ENCODE data around the gene PHYH.
A peak's percentile ranks its signal among the peaks of the same experiment; 100 is the strongest.
"Not testable (repeated sequence)": the region's sequence is repeated elsewhere in the genome, so short reads cannot be mapped to it uniquely, and the experiment has no call there.

The PHYH gene

DNA sequence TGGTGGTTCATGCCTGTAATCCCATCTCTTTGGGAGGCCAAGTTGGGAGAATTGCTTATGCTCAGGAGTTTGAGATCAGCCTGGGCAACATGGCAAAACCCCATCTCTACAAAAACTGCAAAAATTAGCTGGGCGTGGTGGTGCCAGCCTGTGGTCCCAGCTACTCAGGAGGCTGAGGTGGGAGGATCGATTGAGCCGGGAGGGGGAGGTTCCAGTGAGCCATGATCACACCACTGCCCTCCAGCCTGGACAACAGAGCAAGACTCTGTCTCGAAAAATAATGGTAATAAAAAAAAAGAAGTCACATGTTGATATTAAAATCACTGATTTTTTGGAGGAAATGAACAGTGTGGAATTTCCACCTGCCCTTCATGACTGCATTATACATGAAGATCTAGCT is 15.8 kb downstream of the PHYH start:
- Mint-ChIP-seq H3K27me3 (no peaks in the 10 kb centered on the region), H3K9me3 (no peaks in the 10 kb centered on the region), H3K4me1 (peaks cover 8% of the 10 kb centered on the region), H3K36me3 (ENCODE audit: insufficient read depth) (peaks cover 8% of the 10 kb centered on the region), H3K27ac (ENCODE audit: low read depth) (no peak overlapping the region), H3K4me3 (no peak overlapping the region)
- ATAC-seq (replicated peaks; ENCODE audit: extremely low read depth, poor library complexity, severe bottlenecking), result no peak
- no peak for DNase-seq (ENCODE audit: low spot score in 2 of 2)

DNA sequence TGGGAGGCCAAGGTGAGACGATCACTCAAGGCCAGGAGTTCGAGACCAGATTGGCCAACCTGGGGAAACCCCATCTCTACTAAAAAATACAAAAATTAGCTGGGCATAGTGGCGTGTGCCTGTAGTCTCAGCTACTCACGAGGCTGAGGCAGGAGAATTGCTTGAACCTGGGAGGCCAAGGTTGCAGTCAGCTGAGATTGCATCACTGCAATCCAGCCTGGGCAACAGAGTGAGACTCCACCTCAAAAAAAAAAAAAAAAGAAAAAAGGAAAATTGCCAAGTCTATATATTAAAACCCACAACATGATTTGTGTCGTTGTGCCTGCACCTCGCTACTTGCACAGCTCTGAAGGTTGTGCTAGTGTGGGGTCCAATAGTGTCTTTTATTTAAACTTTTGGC is 17.5 kb downstream of the PHYH start:
- peaks cover 10% of the 10 kb centered on the region for H3K36me3 Mint-ChIP-seq (ENCODE audit: insufficient read depth)
- H3K27ac Mint-ChIP-seq (ENCODE audit: low read depth); H3K4me1 Mint-ChIP-seq; ATAC-seq (replicated peaks; ENCODE audit: extremely low read depth, poor library complexity, severe bottlenecking); DNase-seq (ENCODE audit: low spot score in 2 of 2); H3K9me3 Mint-ChIP-seq; H3K4me3 Mint-ChIP-seq; H3K27me3 Mint-ChIP-seq: not testable (repeated sequence)

DNA sequence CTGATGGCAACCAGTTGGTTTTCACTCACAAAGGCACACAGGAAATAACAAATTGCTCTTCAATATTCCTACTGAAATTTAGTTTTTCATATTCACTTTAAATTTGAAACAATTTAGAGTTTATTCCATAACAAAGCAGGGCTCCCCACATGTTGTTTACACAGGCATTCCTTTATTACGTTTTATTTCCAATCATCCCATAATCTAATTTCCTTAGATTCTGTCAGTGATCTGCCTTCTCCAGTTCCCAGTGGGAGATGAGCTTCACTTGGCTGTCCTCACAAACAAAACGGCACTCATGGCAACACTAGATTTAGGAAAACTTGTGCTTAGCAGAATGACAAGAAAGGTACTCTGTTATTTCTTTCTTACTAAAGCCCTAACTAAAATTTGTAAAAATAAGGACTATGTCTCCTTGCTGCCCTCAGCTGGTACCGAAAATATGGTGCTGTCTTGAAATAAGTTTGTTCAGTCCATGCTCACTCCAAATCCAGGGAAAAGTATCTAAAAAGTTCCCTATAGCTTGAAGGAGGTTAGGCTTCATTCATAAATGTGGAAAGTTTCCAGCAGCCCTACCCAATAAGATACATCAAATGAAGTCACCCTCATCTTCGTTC is 23.0 kb downstream of the PHYH start:
- Mint-ChIP-seq H3K4me3 (no peak overlapping the region), H3K36me3 (ENCODE audit: insufficient read depth) (peaks cover 10% of the 10 kb centered on the region), H3K9me3 (no peaks in the 10 kb centered on the region), H3K27me3 (no peaks in the 10 kb centered on the region), H3K27ac (ENCODE audit: low read depth) (no peak overlapping the region), H3K4me1 (peaks cover 1% of the 10 kb centered on the region)
- no peak for DNase-seq (ENCODE audit: low spot score in 2 of 2)
- ATAC-seq (replicated peaks; ENCODE audit: extremely low read depth, poor library complexity, severe bottlenecking), result no peak

DNA sequence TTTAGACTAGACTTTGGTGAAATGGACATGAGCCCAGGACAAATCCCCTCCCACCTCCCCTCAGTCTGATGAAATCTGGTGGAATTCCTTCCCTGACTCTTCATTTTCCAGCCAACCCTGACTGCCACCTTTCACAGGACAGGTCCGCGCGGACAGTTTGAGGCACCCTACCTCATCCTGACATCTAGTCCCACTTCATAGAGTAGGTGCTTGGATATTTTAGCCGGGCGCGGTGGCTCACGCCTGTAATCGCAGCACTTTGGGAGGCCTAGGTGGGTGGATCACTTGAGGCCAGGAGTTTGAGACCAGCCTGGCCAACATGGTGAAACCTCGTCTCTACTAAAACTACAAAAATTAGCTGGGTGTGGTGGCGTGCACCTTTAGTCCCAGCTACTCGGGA is 23.7 kb downstream of the PHYH start:
- not testable (repeated sequence) for DNase-seq (ENCODE audit: low spot score in 2 of 2); H3K9me3 Mint-ChIP-seq; ATAC-seq (replicated peaks; ENCODE audit: extremely low read depth, poor library complexity, severe bottlenecking); H3K27ac Mint-ChIP-seq (ENCODE audit: low read depth); H3K4me3 Mint-ChIP-seq; H3K27me3 Mint-ChIP-seq; H3K4me1 Mint-ChIP-seq
- H3K36me3 Mint-ChIP-seq (ENCODE audit: insufficient read depth), result peaks cover 10% of the 10 kb centered on the region

DNA sequence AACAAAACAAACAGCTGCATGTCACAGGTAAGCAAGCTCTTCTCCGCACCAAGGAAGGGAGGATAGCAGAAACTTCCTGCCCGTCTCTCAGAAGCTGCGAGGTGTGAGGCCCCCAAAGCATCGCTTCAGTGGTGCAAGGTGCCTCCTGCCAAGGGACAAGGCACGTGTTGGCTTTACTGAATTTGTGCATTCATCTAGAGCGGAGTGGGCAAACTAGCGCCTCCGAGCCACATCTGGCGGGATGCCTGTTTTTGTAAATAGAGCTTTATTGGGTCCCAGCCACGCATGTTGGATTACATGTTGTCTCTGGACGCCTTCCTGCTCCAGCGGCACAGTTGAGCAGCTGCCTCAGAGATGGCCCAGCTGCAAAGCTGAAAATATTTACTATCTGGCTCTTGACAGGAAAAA is 27.7 kb downstream of the PHYH start:
- no peaks in the 10 kb centered on the region for H3K9me3 Mint-ChIP-seq
- H3K27me3 Mint-ChIP-seq, result no peaks in the 10 kb centered on the region
- DNase-seq (ENCODE audit: low spot score in 2 of 2), result no peak
- no peaks in the 10 kb centered on the region for H3K36me3 Mint-ChIP-seq (ENCODE audit: insufficient read depth)
- peaks cover 9% of the 10 kb centered on the region for H3K4me1 Mint-ChIP-seq
- H3K4me3 Mint-ChIP-seq, result no peak overlapping the region
- ATAC-seq (replicated peaks; ENCODE audit: extremely low read depth, poor library complexity, severe bottlenecking), result no peak
- peak overlapping the region; percentile 69 for H3K27ac Mint-ChIP-seq (ENCODE audit: low read depth)

DNA sequence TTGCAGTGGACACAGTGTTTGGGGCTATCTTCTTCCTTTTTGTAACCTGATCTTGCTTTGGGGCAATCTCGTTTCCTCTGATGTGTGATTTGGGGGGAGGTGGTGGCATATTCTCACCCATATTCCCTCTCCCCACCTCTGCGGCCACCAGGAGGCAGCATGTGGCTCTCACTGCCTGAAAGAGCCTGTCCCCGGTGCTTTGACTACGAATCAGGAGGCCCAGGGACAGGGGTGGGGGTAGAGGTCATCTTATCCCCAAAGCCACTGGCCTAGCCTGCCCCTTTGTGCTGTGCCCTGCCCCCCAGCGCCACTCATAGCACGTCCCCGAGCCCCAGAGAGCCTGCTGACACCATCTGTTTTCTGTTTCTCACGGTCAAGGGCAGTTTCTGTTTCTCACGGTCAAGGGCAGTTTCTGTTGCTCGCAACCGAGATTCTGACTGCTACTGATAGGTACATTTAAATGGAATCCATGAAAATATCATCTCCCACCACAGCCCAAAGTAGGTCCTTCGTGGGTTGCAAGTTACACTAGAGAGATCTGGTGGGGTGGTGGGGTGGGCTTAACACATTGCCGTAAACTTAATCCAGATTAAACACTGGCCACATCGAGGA is 28.2 kb downstream of the PHYH start:
- ATAC-seq (replicated peaks; ENCODE audit: extremely low read depth, poor library complexity, severe bottlenecking), result peak; percentile 77
- Mint-ChIP-seq H3K36me3 (ENCODE audit: insufficient read depth) (no peaks in the 10 kb centered on the region), H3K27ac (ENCODE audit: low read depth) (peak overlapping the region; percentile 69), H3K4me3 (peak overlapping the region; percentile 51), H3K27me3 (no peaks in the 10 kb centered on the region), H3K9me3 (no peaks in the 10 kb centered on the region), H3K4me1 (peaks cover 9% of the 10 kb centered on the region)
- peak; percentile 31 to 46 for DNase-seq (ENCODE audit: low spot score in 2 of 2)

DNA sequence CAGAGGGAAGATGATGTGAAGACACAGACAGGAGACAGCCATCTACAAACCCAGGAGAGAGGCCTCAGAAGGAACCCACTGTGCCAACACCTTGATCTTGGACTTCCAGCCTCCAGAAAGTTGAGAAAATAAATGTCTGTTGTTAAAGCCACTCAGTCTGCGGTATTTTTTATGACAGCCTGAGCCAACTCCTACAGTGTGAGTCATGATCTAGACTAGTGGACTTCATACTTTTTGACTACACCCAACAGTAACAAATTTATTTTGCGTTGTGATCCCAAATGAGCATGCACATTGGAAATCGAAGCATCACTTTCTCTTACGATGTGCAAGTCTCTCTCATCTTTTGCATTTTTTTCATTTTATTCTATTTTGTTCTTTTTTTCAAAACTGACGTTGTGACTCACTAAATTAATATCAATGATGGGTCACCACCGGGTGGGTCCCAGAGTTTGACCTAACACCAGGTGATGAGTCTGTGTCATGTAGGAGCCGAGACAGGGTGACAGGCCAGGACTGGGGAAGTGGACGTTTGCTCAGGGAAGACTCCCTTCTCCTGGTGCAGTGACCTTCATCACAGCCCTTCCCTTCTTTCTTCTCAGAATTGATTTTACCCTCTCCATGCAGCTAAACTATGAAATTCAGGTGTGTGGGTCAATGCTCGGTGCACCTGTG is 28.9 kb downstream of the PHYH start:
- H3K27me3 Mint-ChIP-seq, result peaks cover 5% of the 10 kb centered on the region
- no peaks in the 10 kb centered on the region for H3K36me3 Mint-ChIP-seq (ENCODE audit: insufficient read depth)
- ATAC-seq (replicated peaks; ENCODE audit: extremely low read depth, poor library complexity, severe bottlenecking) (no peak), DNase-seq (ENCODE audit: low spot score in 2 of 2) (no peak)
- H3K27ac Mint-ChIP-seq (ENCODE audit: low read depth), result peak overlapping the region; percentile 69
- H3K4me1 Mint-ChIP-seq, result peaks cover 9% of the 10 kb centered on the region
- no peak overlapping the region for H3K4me3 Mint-ChIP-seq
- H3K9me3 Mint-ChIP-seq, result no peaks in the 10 kb centered on the region

DNA sequence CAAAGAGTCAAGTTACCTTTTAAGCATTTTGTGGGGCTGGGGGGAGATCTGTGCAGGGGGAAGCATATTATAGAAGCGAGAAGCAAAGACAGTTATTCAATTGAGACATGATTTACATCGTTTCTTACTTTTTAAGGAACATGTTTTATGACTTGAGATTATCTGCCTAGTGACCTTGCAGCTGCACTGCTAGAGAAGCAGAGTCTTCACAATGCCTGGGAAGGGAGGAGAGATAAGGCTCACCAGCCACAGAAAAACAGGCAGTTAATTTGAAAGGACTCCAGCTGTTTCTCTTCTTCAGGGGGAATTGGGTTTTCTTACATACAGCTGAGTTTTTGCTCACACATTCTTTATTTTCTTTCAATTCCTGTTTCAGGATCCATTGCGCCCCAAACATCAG is 31.0 kb downstream of the PHYH start:
- H3K27me3 Mint-ChIP-seq, result peaks cover 27% of the 10 kb centered on the region
- H3K36me3 Mint-ChIP-seq (ENCODE audit: insufficient read depth), result no peaks in the 10 kb centered on the region
- H3K9me3 Mint-ChIP-seq, result no peaks in the 10 kb centered on the region
- ATAC-seq (replicated peaks; ENCODE audit: extremely low read depth, poor library complexity, severe bottlenecking) (no peak), DNase-seq (ENCODE audit: low spot score in 2 of 2) (no peak)
- H3K27ac Mint-ChIP-seq (ENCODE audit: low read depth), result no peak overlapping the region
- peaks cover 9% of the 10 kb centered on the region for H3K4me1 Mint-ChIP-seq
- H3K4me3 Mint-ChIP-seq, result no peak overlapping the region

DNA sequence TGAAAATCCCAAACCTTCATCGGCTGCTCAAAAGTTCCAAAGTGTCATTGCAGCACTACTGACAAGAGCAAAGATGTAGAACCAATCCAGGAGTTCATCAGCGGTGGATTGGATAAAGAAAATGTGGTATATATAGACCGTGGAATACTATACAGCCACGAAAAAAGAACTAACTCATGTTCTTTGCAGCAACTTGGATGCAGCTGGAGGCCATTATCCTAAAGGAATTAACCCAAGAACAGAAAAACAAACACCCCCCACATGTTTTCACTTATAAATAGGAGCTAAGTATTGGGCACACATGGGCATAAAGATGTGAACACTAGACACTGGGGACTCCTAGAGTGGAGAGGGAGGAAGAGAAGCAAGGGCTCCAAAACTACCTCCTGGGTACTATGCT is 31.6 kb downstream of the PHYH start:
- Mint-ChIP-seq H3K36me3 (ENCODE audit: insufficient read depth) (no peaks in the 10 kb centered on the region), H3K4me3 (no peak overlapping the region), H3K4me1 (peaks cover 9% of the 10 kb centered on the region), H3K27me3 (peaks cover 32% of the 10 kb centered on the region), H3K27ac (ENCODE audit: low read depth) (no peak overlapping the region), H3K9me3 (no peaks in the 10 kb centered on the region)
- no peak for DNase-seq (ENCODE audit: low spot score in 2 of 2)
- no peak for ATAC-seq (replicated peaks; ENCODE audit: extremely low read depth, poor library complexity, severe bottlenecking)

DNA sequence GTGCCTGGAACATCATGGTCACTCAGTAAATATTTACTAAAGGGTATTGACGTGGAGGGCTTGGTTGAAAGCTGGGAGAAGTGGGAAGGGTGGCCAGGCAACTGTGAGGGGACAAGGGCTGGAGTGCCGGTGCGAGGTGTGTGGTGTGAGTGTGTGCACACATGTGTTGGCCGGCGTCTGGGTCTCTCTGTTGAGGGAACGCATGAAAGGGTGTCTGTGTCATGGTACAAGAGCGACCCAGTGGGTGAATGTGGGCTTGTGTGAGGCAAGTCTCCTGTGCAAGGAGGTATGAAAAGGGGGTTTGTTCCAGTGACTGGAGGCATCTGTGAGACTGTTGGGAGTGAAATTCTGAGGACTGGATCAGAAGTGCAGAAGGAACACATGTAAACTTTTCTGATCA is 36.3 kb downstream of the PHYH start:
- no peaks in the 10 kb centered on the region for H3K36me3 Mint-ChIP-seq (ENCODE audit: insufficient read depth)
- H3K4me1 Mint-ChIP-seq, result no peaks in the 10 kb centered on the region
- H3K9me3 Mint-ChIP-seq, result no peaks in the 10 kb centered on the region
- ATAC-seq (replicated peaks; ENCODE audit: extremely low read depth, poor library complexity, severe bottlenecking) (no peak), DNase-seq (ENCODE audit: low spot score in 2 of 2) (no peak)
- peaks cover 50% of the 10 kb centered on the region for H3K27me3 Mint-ChIP-seq
- no peak overlapping the region for H3K27ac Mint-ChIP-seq (ENCODE audit: low read depth)
- H3K4me3 Mint-ChIP-seq, result no peak overlapping the region

DNA sequence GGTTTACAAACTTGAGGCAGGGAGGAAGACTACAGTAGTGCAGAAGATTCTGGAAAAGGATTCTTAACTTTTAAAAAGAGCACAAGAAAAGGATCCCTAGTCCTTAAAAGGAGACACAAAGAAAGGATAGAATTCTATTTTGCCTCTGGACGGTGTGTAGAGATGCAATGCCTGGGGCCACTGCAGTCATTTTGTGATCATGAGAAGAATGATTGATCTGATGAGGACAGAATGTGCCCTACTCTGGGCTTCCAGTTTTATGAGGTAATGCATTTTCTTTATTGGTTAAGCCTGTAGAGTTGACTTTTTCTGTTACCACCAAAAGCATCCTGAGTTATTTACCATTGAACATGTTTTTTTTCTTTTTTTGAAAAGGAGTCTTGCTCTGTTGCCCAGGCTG is 37.4 kb downstream of the PHYH start:
- no peak for ATAC-seq (replicated peaks; ENCODE audit: extremely low read depth, poor library complexity, severe bottlenecking)
- peaks cover 58% of the 10 kb centered on the region for H3K27me3 Mint-ChIP-seq
- no peaks in the 10 kb centered on the region for H3K36me3 Mint-ChIP-seq (ENCODE audit: insufficient read depth)
- H3K27ac Mint-ChIP-seq (ENCODE audit: low read depth), result no peak overlapping the region
- H3K4me3 Mint-ChIP-seq, result no peak overlapping the region
- DNase-seq (ENCODE audit: low spot score in 2 of 2), result no peak
- no peaks in the 10 kb centered on the region for H3K9me3 Mint-ChIP-seq
- no peaks in the 10 kb centered on the region for H3K4me1 Mint-ChIP-seq

DNA sequence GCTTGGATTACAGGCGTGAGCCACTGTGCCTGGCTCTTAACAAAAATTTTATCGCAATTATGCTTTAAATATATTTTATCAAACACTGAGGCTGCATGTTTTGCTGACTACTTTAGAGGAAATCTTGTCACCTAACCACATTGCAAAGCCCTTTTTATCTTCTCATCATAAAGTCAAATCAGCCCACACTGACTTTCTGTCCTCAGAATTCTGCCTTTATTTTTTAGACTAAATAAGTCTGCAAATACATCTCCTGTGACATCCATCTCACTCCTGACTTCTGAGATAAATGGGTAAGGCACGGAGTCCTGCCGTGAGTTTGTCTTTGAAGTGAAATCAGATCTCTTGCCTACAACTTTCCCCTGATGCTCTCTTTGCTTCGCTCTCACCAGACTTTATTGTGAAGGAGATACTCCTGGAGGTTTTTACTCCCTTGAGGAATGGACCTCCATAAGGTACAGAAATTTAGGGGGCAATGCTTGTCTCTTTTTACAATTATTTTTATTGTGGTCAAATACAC is 42.2 kb downstream of the PHYH start:
- Mint-ChIP-seq H3K27me3 (peaks cover 31% of the 10 kb centered on the region), H3K4me3 (no peak overlapping the region), H3K9me3 (no peaks in the 10 kb centered on the region), H3K4me1 (no peaks in the 10 kb centered on the region), H3K27ac (ENCODE audit: low read depth) (no peak overlapping the region), H3K36me3 (ENCODE audit: insufficient read depth) (no peaks in the 10 kb centered on the region)
- DNase-seq (ENCODE audit: low spot score in 2 of 2) (no peak), ATAC-seq (replicated peaks; ENCODE audit: extremely low read depth, poor library complexity, severe bottlenecking) (no peak)

DNA sequence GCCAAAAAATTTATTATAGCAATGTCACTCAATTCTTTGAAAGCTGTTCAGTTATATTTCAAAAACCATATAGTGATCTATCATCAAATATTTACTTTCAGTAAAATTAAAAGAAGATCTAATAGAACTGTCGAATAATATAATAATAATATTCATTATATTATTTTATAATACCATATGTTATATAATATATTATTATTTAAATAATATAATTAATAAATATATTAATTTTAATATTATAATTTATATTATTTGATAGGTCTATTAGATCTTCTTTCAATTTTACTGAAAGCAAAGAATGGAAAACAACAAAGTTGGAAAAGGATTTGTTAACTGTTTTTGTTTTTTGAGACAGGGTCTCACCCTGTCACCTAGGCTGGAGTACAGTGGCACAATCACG is 43.2 kb downstream of the PHYH start:
- no peaks in the 10 kb centered on the region for H3K36me3 Mint-ChIP-seq (ENCODE audit: insufficient read depth)
- no peaks in the 10 kb centered on the region for H3K9me3 Mint-ChIP-seq
- no peaks in the 10 kb centered on the region for H3K4me1 Mint-ChIP-seq
- ATAC-seq (replicated peaks; ENCODE audit: extremely low read depth, poor library complexity, severe bottlenecking) (no peak), DNase-seq (ENCODE audit: low spot score in 2 of 2) (no peak)
- no peak overlapping the region for H3K27ac Mint-ChIP-seq (ENCODE audit: low read depth)
- peaks cover 23% of the 10 kb centered on the region for H3K27me3 Mint-ChIP-seq
- no peak overlapping the region for H3K4me3 Mint-ChIP-seq
